ENCODE measurements around the gene SZT2. TPM values are rescaled to one million over a fixed set of nuclear protein-coding genes. Genes with fewer than 3 reads are reported as not detected.

The SZT2 gene
- total and polyA plus RNA-seq, 10 of the 15 experiments (the other 5 are each of a cell fraction or from before 2014, with no cell fraction given): 1.4 to 38.3 (median 12.7) TPM

DNA sequence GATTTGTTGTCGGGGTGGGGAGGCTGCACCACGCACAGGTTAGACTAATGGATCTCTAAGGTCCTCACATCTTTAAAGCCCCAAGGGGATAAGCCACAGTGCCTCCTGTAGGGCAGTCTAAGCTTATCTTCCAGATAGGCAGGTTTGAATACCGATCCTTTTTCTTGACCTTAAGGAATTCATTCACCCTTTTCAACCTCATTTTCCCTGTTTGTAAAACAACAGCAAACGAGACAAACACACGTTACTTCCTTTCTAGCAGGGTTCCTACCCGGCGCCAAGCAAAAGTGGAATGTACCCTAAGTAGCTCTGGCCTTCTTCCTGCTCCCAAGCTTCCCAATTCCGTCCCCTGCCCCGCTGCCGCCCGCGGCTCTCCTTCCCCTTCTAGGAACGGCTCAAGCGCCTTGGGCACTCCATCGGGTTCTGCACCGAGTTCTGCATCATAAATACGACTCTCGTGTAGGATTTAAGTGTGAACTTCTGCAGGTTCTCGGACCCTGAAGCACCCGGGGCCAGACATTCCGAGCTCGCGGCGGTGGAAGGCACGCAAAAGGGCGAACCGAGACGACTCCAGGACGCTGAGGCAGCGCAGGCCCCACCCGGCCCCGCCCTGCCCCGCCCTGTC is 31.5 kb upstream of the SZT2 start (continued):
- TF ChIP-seq, protein P1, sequence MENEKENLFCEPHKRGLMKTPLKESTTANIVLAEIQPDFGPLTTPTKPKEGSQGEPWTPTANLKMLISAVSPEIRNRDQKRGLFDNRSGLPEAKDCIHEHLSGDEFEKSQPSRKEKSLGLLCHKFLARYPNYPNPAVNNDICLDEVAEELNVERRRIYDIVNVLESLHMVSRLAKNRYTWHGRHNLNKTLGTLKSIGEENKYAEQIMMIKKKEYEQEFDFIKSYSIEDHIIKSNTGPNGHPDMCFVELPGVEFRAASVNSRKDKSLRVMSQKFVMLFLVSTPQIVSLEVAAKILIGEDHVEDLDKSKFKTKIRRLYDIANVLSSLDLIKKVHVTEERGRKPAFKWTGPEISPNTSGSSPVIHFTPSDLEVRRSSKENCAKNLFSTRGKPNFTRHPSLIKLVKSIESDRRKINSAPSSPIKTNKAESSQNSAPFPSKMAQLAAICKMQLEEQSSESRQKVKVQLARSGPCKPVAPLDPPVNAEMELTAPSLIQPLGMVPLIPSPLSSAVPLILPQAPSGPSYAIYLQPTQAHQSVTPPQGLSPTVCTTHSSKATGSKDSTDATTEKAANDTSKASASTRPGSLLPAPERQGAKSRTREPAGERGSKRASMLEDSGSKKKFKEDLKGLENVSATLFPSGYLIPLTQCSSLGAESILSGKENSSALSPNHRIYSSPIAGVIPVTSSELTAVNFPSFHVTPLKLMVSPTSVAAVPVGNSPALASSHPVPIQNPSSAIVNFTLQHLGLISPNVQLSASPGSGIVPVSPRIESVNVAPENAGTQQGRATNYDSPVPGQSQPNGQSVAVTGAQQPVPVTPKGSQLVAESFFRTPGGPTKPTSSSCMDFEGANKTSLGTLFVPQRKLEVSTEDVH (IDR thresholded peaks at IDR 0.05; ENCODE audit: low read depth, partially characterized antibody): no peak
- TF ChIP-seq RUNX3 (IDR thresholded peaks at IDR 0.05; ENCODE audit: low read length) (no peak), CHD2 (IDR thresholded peaks at IDR 0.05; ENCODE audit: borderline replicate concordance, low read depth, low read length) (no peak), EED (IDR thresholded peaks at IDR 0.05; ENCODE audit: low read depth) (peak; percentile 32; the same call in 1 of the 2 replicates), BACH1 (IDR thresholded peaks at IDR 0.05; ENCODE audit: borderline replicate concordance) (no peak), NR2F1 (conservative IDR thresholded peaks at IDR 0.05) (peak; percentile 57; the same call in 1 of the 2 replicates), NFXL1 (IDR thresholded peaks at IDR 0.05; ENCODE audit: borderline replicate concordance) (no peak), RAD21 (IDR thresholded peaks at IDR 0.05; ENCODE audit: insufficient read depth, low read depth, low read length) (peak; percentile 57), RCOR1 (conservative IDR thresholded peaks at IDR 0.05; ENCODE audit: low read depth, low read length) (no peak), HDAC6 (IDR thresholded peaks at IDR 0.05; ENCODE audit: unreplicated experiment) (no peak), TBL1XR1 (IDR thresholded peaks at IDR 0.05; ENCODE audit: low read depth, low read length) (no peak), ZNF274 (IDR thresholded peaks at IDR 0.05; ENCODE audit: insufficient read depth, insufficient read length) (no peak), MEF2B (IDR thresholded peaks at IDR 0.05; ENCODE audit: partially characterized antibody, poor library complexity, severe bottlenecking) (peak; percentile 93), ZNF592 (IDR thresholded peaks at IDR 0.05) (no peak), IKZF2 (IDR thresholded peaks at IDR 0.05) (peak; percentile 63 to 76), SIX5 (IDR thresholded peaks at IDR 0.05; ENCODE audit: low read depth, low read length, severe bottlenecking) (no peak), JUND (IDR thresholded peaks at IDR 0.05; ENCODE audit: low read depth, low read length) (no peak), HDAC2 (IDR thresholded peaks at IDR 0.05) (no peak), JUNB (IDR thresholded peaks at IDR 0.05) (no peak), NR2C2 (IDR thresholded peaks at IDR 0.05; ENCODE audit: borderline replicate concordance, control insufficient read depth, insufficient read length, low read depth) (no peak)
- TF ChIP-seq, protein P2, sequence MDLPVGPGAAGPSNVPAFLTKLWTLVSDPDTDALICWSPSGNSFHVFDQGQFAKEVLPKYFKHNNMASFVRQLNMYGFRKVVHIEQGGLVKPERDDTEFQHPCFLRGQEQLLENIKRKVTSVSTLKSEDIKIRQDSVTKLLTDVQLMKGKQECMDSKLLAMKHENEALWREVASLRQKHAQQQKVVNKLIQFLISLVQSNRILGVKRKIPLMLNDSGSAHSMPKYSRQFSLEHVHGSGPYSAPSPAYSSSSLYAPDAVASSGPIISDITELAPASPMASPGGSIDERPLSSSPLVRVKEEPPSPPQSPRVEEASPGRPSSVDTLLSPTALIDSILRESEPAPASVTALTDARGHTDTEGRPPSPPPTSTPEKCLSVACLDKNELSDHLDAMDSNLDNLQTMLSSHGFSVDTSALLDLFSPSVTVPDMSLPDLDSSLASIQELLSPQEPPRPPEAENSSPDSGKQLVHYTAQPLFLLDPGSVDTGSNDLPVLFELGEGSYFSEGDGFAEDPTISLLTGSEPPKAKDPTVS (IDR thresholded peaks at IDR 0.05; ENCODE audit: low read depth, low read length): no peak

Data from GM12878 (cell line).